ENCODE results near the gene APRT. TPM values are rescaled to one million over a fixed set of nuclear protein-coding genes. Genes with fewer than 3 reads are reported as not detected.

APRT gene
- total and polyA plus RNA-seq, 10 of the 15 experiments (the other 5 are each of a cell fraction or from before 2014, with no cell fraction given), result 30.6 to 495 (median 166) TPM

DNA sequence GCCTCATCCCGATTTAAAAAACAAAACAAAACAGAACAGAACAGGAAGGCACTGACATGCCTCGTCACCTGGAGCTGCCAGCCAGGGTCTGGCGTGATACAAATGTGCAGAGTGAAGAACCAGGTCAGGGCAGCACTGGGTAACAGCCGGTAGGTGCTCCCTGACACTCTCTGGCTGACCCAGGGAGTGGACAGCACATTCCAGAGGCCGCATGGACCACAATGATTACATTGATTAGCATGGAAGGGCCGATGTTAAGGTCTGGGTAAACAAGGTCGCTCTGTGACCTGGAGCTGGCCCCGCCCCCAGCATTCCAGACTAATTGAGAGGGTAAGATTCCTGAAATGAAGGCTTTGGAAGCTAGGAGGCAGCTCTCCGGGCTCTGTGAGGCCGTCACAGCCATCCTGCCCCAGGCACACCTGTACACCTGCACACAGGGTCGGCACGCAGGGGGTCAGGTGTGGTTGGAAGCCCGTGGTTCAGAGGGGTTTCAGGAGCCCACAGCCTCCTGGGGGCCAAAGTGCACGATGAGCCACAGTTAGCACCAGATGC is 48.1 kb downstream of the APRT start:
- ATAC-seq (no peak), FAIRE-seq (no peak), DNase-seq (ENCODE audit: low read depth, low spot score) (no peak)
- H3K27me3 ChIP-seq (replicated peaks in 1 of 2; ENCODE audit: control insufficient read depth in 2 of 2, insufficient read depth in 2 of 2, low read length in 1 of 2), result no peaks in the 10 kb centered on the region
- H3K79me2 ChIP-seq (ENCODE audit: control insufficient read depth, insufficient read depth, low read length), result peaks cover 27% of the 10 kb centered on the region
- no peaks in the 10 kb centered on the region for H3K9me3 ChIP-seq (replicated peaks; ENCODE audit: control insufficient read depth, insufficient read depth, low read length)
- RAD21 ChIA-PET (ENCODE audit: unreplicated experiment), result no interaction called here
- in situ Hi-C loops (cut with MboI), result no loop called here
- H4K20me1 ChIP-seq (ENCODE audit: control insufficient read depth, insufficient read depth), result no peaks in the 10 kb centered on the region; the same call in none of the 2 replicates
- SMC1A ChIA-PET (ENCODE audit: uncharacterized antibody, unreplicated experiment), result no interaction called here
- no peak overlapping the region for H3K4me3 ChIP-seq
- H3K4me1 ChIP-seq (ENCODE audit: control insufficient read depth, insufficient read depth, low read length), result peaks cover 11% of the 10 kb centered on the region
- no peak overlapping the region for H3K9ac ChIP-seq (ENCODE audit: control insufficient read depth, insufficient read depth, low read length)
- CTCF ChIA-PET, result interaction anchor here (0.5 kb wide), 1 partner anchor 374 kb away, joined by 4 read pairs; no protein-coding TSS in a partner anchor
- POLR2A ChIA-PET, result interaction anchor here (1.0 kb wide), 1 partner anchor 17 kb away, joined by 4 read pairs; no protein-coding TSS in a partner anchor
- H3K36me3 ChIP-seq (ENCODE audit: control insufficient read depth in 2 of 2, insufficient read depth in 2 of 2, low read length in 1 of 2), result peaks cover 3 to 6% of the 10 kb centered on the region in 2 experiments; a peak in 3 of 4 replicates
- H3K27ac ChIP-seq (ENCODE audit: control insufficient read depth, insufficient read depth), result no peak overlapping the region
- BruUV-seq (replicated peaks), result no TSS peak
- no peak overlapping the region for H2AFZ ChIP-seq (ENCODE audit: control insufficient read depth, low read depth, low read length)
- intact Hi-C loops (cut with micrococcal nuclease; ENCODE audit: unreplicated experiment), result no loop called here
- 89% methylated on average over 14 of the region's 14 CpGs for WGBS (ENCODE audit: insufficient coverage, insufficient replicate concordance, low lambda C conversion rate, missing lambda C conversion rate)
- no peak overlapping the region for H3K4me2 ChIP-seq (ENCODE audit: control insufficient read depth, insufficient read depth)
- TF ChIP-seq, protein P1, sequence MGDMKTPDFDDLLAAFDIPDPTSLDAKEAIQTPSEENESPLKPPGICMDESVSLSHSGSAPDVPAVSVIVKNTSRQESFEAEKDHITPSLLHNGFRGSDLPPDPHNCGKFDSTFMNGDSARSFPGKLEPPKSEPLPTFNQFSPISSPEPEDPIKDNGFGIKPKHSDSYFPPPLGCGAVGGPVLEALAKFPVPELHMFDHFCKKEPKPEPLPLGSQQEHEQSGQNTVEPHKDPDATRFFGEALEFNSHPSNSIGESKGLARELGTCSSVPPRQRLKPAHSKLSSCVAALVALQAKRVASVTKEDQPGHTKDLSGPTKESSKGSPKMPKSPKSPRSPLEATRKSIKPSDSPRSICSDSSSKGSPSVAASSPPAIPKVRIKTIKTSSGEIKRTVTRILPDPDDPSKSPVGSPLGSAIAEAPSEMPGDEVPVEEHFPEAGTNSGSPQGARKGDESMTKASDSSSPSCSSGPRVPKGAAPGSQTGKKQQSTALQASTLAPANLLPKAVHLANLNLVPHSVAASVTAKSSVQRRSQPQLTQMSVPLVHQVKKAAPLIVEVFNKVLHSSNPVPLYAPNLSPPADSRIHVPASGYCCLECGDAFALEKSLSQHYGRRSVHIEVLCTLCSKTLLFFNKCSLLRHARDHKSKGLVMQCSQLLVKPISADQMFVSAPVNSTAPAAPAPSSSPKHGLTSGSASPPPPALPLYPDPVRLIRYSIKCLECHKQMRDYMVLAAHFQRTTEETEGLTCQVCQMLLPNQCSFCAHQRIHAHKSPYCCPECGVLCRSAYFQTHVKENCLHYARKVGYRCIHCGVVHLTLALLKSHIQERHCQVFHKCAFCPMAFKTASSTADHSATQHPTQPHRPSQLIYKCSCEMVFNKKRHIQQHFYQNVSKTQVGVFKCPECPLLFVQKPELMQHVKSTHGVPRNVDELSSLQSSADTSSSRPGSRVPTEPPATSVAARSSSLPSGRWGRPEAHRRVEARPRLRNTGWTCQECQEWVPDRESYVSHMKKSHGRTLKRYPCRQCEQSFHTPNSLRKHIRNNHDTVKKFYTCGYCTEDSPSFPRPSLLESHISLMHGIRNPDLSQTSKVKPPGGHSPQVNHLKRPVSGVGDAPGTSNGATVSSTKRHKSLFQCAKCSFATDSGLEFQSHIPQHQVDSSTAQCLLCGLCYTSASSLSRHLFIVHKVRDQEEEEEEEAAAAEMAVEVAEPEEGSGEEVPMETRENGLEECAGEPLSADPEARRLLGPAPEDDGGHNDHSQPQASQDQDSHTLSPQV (IDR thresholded peaks at IDR 0.05), result no peak
- TF ChIP-seq BCL11A (IDR thresholded peaks at IDR 0.05; ENCODE audit: low read depth, low read length) (no peak), NFYA (IDR thresholded peaks at IDR 0.05; ENCODE audit: borderline replicate concordance, low read depth, low read length) (no peak), ETV6 (conservative IDR thresholded peaks at IDR 0.05 in 1 of 2, IDR thresholded peaks at IDR 0.05 in 1 of 2; ENCODE audit: borderline replicate concordance in 1 of 2, low read depth in 1 of 2) (no peak), TCF3 (IDR thresholded peaks at IDR 0.05; ENCODE audit: borderline replicate concordance, insufficient read depth, low read depth, low read length) (no peak), CHD2 (IDR thresholded peaks at IDR 0.05; ENCODE audit: borderline replicate concordance, low read depth, low read length) (no peak), EP300 (IDR thresholded peaks at IDR 0.05; ENCODE audit: borderline replicate concordance in 1 of 2, control insufficient read depth in 1 of 2, low read depth in 2 of 2, low read length in 2 of 2) (no peak), BRCA1 (IDR thresholded peaks at IDR 0.05; ENCODE audit: low read depth, low read length) (no peak), SREBF2 (IDR thresholded peaks at IDR 0.05; ENCODE audit: low read length) (no peak)
- TF ChIP-seq, protein P2, sequence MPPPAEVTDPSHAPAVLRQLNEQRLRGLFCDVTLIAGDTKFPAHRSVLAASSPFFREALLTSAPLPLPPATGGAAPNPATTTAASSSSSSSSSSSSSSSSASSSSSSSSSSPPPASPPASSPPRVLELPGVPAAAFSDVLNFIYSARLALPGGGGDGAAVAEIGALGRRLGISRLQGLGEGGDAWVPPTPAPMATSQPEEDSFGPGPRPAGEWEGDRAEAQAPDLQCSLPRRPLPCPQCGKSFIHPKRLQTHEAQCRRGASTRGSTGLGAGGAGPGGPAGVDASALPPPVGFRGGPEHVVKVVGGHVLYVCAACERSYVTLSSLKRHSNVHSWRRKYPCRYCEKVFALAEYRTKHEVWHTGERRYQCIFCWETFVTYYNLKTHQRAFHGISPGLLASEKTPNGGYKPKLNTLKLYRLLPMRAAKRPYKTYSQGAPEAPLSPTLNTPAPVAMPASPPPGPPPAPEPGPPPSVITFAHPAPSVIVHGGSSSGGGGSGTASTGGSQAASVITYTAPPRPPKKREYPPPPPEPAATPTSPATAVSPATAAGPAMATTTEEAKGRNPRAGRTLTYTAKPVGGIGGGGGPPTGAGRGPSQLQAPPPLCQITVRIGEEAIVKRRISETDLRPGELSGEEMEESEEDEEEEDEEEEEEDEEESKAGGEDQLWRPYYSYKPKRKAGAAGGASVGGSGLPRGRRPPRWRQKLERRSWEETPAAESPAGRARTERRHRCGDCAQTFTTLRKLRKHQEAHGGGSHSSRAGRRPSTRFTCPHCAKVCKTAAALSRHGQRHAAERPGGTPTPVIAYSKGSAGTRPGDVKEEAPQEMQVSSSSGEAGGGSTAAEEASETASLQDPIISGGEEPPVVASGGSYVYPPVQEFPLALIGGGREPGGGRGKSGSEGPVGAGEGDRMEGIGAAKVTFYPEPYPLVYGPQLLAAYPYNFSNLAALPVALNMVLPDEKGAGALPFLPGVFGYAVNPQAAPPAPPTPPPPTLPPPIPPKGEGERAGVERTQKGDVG (CRISPR knock-in tag; IDR thresholded peaks at IDR 0.05), result no peak
- TF ChIP-seq, protein P3, sequence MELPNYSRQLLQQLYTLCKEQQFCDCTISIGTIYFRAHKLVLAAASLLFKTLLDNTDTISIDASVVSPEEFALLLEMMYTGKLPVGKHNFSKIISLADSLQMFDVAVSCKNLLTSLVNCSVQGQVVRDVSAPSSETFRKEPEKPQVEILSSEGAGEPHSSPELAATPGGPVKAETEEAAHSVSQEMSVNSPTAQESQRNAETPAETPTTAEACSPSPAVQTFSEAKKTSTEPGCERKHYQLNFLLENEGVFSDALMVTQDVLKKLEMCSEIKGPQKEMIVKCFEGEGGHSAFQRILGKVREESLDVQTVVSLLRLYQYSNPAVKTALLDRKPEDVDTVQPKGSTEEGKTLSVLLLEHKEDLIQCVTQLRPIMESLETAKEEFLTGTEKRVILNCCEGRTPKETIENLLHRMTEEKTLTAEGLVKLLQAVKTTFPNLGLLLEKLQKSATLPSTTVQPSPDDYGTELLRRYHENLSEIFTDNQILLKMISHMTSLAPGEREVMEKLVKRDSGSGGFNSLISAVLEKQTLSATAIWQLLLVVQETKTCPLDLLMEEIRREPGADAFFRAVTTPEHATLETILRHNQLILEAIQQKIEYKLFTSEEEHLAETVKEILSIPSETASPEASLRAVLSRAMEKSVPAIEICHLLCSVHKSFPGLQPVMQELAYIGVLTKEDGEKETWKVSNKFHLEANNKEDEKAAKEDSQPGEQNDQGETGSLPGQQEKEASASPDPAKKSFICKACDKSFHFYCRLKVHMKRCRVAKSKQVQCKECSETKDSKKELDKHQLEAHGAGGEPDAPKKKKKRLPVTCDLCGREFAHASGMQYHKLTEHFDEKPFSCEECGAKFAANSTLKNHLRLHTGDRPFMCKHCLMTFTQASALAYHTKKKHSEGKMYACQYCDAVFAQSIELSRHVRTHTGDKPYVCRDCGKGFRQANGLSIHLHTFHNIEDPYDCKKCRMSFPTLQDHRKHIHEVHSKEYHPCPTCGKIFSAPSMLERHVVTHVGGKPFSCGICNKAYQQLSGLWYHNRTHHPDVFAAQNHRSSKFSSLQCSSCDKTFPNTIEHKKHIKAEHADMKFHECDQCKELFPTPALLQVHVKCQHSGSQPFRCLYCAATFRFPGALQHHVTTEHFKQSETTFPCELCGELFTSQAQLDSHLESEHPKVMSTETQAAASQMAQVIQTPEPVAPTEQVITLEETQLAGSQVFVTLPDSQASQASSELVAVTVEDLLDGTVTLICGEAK (IDR thresholded peaks at IDR 0.05; ENCODE audit: borderline replicate concordance), result no peak

Data from GM12878 (cell line).